GM18861 (cell line): ENCODE measurements around the gene TMEM131.
"Not testable (repeated sequence)": the region's sequence is repeated elsewhere in the genome, so short reads cannot be mapped to it uniquely, and the experiment has no call there.

Experiments
- ATAC-seq: cut with Tn5 transposase; IDR thresholded peaks from one replicate; pipeline ENCODE4 v1.9.1; 2021; ENCODE audit not compliant: unreplicated experiment

The TMEM131 gene

DNA sequence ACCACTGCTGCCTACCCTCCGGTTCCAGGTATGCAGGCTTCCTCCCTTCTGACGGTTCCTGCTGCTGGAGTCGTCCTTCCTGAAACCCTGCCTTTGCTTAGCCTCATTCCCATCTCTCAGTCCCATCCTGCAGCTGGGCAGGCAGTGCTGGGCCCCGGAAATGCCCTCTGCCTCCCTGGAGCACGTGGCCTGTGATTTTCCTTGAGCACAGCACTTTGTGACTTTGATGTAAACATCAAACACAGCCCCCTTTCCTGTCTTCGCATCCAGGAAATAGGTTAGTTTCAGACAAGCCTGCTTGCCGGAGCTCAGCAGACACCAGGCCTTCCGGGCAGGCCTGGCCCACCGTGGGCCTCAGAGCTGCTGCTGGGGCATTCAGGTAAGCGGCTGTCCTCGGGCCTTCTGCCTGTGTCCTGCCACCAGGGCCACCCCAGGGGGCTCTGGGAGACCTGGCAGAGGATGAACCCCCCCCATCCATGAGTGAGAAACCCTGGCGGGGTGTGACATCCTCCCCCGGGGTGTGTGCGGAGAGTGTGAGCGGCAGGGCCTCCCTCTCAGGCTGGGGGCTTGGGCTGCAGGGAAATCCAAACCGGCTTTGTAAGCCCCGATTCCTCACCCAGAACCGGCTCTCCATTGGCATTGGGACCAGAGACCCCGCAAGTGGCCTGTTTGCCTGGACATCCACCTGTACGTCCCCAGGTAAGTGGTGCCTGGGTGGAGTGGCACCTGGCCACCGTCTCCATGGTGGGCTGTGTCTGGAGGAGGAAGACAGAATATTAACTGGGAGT, 282.3 kb downstream of the TMEM131 start, which contains the start of gene ZAP70:
Gene ZAP70, plus strand, starts transcription at position 281 of the 788 bp plus-strand sequence. CDS start 10,461 bp downstream, outside the sequence.
- no peak for ATAC-seq

DNA sequence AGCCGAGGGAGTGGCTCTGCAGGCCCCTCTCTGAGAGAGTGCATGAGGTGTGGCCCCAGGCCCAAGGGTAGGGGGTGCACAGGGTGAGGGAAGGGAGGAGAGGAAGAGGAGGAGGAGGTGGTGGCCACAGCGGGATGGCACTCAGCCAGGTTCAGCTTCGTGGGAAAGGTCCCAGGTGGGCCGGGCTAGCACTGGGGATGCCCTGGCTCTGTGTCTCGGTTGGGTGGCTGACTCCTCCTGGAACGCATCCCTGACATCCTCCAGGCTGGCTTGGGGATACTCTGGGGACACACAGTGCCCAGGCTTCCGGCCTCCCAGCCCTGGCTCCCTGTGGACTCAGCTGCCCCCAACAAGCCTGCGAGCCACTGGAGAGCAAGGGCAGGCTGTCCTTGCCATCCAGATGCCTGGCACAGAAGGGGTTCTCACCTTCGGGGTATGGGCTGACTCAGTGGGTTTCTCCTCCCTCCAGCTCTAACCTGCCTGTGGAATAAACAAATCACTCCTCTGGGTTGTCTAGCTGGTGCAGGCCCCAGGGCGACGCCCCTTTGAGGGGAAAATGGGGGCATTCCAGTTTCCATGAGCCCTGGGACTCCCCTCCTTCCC, 283.0 kb downstream of the TMEM131 start:
- ATAC-seq = no peak

DNA sequence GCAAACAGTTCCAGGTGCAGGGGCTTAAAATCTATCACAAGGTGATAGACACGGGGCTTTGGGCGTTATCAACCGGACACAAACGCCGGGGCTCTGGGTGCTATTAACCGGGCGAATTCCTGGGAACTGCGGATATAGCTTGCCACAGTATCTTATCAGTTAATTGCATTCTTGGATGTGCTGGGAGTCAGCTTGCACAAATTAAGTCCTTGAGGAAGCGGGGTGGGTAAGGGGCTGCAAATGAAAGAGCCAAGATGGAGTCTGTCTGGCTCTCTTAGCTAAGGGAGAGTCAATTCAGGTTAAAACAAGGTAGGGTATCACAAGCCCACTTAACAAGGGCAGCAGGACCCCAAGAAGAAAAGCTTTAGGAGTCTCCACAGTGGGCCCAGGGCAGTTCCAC, 283.6 kb downstream of the TMEM131 start:
- not testable (repeated sequence) for ATAC-seq

DNA sequence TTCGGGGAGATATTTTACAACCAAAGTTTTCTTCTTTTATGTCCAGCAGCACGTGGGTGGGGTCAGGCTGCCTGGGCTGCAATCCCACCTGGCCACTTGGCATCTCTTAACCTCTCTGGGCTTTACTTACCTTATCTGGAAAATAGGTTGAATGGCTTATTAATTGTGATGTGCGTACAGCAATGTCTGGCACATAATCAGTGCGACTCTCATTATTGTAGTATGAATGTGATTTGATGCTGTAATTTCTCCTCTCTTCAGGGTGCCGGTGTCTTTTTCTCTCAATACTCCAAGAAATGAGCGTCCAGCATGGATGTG, 284.4 kb downstream of the TMEM131 start:
- no peak for ATAC-seq

GRCh38 chr2:97708608-97709007, 287.1 kb downstream of the TMEM131 start:
- no peak for ATAC-seq

- no peak for ATAC-seq
Measured at GRCh38 chr2:97708048-97708380, 287.7 kb downstream of the TMEM131 start.

DNA sequence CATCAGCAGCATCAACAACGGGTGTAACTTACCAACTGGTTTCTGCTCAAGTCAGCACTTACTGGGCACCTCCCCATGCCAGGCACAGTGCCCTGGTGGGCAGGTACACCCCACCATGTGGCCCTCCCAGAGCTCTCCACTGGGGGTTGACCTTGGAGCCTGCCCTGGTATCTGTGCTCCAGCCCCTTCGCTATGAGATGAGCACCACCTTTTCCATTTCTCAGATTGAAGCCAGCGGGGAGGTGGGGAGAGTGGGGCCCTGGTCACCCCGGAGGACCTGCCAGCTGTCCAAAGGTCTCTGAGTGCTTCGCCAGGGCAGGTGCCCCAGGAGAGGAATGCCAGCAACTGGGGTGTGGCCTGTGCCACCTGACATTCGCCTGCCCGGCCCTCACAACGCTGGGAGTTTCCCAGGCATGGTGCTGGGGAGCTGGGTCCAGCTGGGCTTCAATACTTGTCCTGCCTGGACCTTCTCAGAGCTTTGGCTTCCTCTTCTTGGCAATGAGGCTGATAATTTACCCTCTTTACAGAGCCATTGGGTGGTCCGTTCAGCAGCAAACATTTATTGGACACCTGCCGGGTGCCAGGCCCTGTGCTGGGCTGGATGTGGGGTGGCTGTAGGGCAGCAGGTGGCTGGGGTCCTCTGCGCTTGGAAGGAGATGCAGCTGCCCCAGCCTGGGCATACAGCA, 288.2 kb downstream of the TMEM131 start:
- ATAC-seq = no peak

DNA sequence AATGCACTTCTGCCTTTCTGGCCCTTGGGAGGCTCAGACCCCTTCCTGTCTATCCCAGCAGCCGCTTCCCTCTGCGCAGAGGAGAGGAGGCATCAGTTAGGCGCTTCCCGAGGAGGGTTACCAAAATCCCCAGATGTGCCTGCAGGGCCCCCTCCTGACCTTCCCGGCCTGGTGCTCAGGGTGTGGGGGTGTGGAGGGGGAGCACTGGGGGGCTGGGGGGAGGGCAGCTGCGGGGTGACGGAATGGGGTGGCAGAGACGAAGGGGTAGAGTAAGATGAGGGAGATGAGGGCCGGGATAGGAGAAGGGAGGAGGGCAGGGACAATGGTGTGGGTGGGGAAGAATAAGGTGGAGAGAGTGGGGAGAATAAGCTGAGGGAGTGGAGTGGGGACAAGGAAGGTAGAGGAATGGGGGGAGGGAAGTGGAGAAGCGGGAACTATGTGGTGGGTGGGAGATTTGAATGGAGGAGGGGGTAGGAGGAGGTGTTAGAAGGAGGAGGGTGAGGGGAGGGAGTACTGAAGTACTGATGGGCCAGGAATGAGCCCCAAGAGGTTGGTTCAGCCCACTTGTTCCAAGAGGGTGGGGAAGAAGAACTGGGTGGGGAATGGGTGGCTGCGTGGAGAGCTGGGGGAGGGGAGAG, 288.9 kb downstream of the TMEM131 start:
- ATAC-seq = no peak
